HG03575 (cell line): ENCODE results near the gene CCNT2.
"Not testable (repeated sequence)": the region's sequence is repeated elsewhere in the genome, so short reads cannot be mapped to it uniquely, and the experiment has no call there.

ENCODE experiments used
- ATAC-seq: cut with Tn5 transposase; IDR thresholded peaks from one replicate; pipeline ENCODE4 v1.9.1; 2021; ENCODE audit not compliant: unreplicated experiment, insufficient number of reproducible peaks, low FRiP score; ENCODE audit errors: extremely low read depth

CCNT2 gene

GRCh38 chr2:134957477-134957876, 38.9 kb downstream of the CCNT2 start:
- no peak for ATAC-seq

- not testable (repeated sequence) for ATAC-seq
Measured at GRCh38 chr2:134967166-134967565, 48.5 kb downstream of the CCNT2 start.

- no peak for ATAC-seq
Measured at GRCh38 chr2:134973241-134974138, 54.9 kb downstream of the CCNT2 start.

GRCh38 chr2:134975281-134976009, 56.8 kb downstream of the CCNT2 start:
- ATAC-seq, result no peak

- no peak for ATAC-seq
Measured at GRCh38 chr2:134976074-134976702, 57.6 kb downstream of the CCNT2 start.

GRCh38 chr2:134977104-134977503, 58.5 kb downstream of the CCNT2 start:
- ATAC-seq, result not testable (repeated sequence)

GRCh38 chr2:134979221-134979620, 60.6 kb downstream of the CCNT2 start:
- no peak for ATAC-seq

- ATAC-seq, result no peak
Measured at GRCh38 chr2:134980639-134981038, 62.0 kb downstream of the CCNT2 start.

- no peak for ATAC-seq
Measured at GRCh38 chr2:134982603-134983002, 64.0 kb downstream of the CCNT2 start.

GRCh38 chr2:134985061-134985460, 66.4 kb downstream of the CCNT2 start:
- no peak for ATAC-seq

GRCh38 chr2:134988994-134989605, 70.5 kb downstream of the CCNT2 start:
- no peak for ATAC-seq

- no peak for ATAC-seq
Measured at GRCh38 chr2:134999521-134999920, 80.9 kb downstream of the CCNT2 start.

GRCh38 chr2:135002836-135003235, 84.2 kb downstream of the CCNT2 start:
- ATAC-seq, result no peak

- no peak for ATAC-seq
Measured at GRCh38 chr2:135004005-135004746, 85.6 kb downstream of the CCNT2 start.

GRCh38 chr2:135005753-135006152, 87.1 kb downstream of the CCNT2 start:
- no peak for ATAC-seq
